Tibial nerve (tissue), 4 donors: ENCODE results near the gene SEMA3F. TPM values are rescaled to one million over a fixed set of nuclear protein-coding genes. Genes with fewer than 3 reads are reported as not detected.
"Not testable (repeated sequence)": the region's sequence is repeated elsewhere in the genome, so short reads cannot be mapped to it uniquely, and the experiment has no call there.

Source experiments
- DNase-seq, 2 donors: peaks; one replicate each; pipeline ENCODE4 v3.0.0-alpha.2; 2019; ENCODE audit warnings: low spot score in 2 of 2
- H3K27ac ChIP-seq, 4 donors: fragments of 200-600 bp; sonication (generic) in 3 of 4; one replicate each; pipeline ENCODE4 v1.5.1; 2017 to 2019; ENCODE audit warnings: mild to moderate bottlenecking in 1 of 4
- H3K27me3 ChIP-seq, 2 donors: fragments of 200-600 bp; sonication (generic) in 1 of 2; one replicate each; pipeline versions ENCODE4 v1.5.1 to v1.6.0; 2017 to 2019
- H3K36me3 ChIP-seq, 3 donors: fragments of 200-600 bp; sonication (generic); one replicate each; pipeline ENCODE4 v1.5.1; 2018 to 2019
- H3K4me1 ChIP-seq, 4 donors: fragments of 200-600 bp; sonication (generic) in 3 of 4; one replicate each; pipeline ENCODE4 v1.5.1; 2017 to 2019
- H3K4me3 ChIP-seq, 4 donors: fragments of 200-600 bp; sonication (generic) in 3 of 4; one replicate each; pipeline ENCODE4 v1.5.1; 2017 to 2019; ENCODE audit warnings: mild to moderate bottlenecking in 1 of 4, moderate library complexity in 1 of 4
- H3K9me3 ChIP-seq, 4 donors: fragments of 200-600 bp; sonication (generic) in 3 of 4; one replicate each; pipeline ENCODE4 v1.5.1; 2017 to 2019
- EP300 ChIP-seq, 2 donors: sonication (generic); formaldehyde crosslinking; IDR thresholded peaks; one replicate each; pipeline ENCODE4 v1.6.1; 2017; ENCODE audit warnings: antibody characterized with exemption in 2 of 2, mild to moderate bottlenecking in 1 of 2
- POLR2A ChIP-seq, 2 donors: fragments of 450-650 bp; IDR thresholded peaks; one replicate each; pipeline ENCODE4 v1.6.1; 2017; ENCODE audit warnings: antibody characterized with exemption in 2 of 2, mild to moderate bottlenecking in 2 of 2, moderate library complexity in 2 of 2
- WGBS, 2 donors: methylation state at CpG; one replicate each; pipeline ENCODE4 v1.1.5; 2018; 5-methylcytosine and 5-hydroxymethylcytosine counted together
- total RNA-seq, 4 donors: library from RNA; depleted of rRNA; stranded (reverse); fragments of >200 nt; gene quantifications; one replicate each; pipeline ENCODE4 v1.1.0, GENCODE V29; 2016
- TF ChIP-seq, protein P1 (sequence below), 5 experiments: fragments of 200-600 bp in 3 of 5; fragments of 450-650 bp in 2 of 5; sonication (generic) in 3 of 5; IDR thresholded peaks; one replicate each; pipeline ENCODE4 v1.5.1; 2016 to 2019; ENCODE audit warnings: antibody characterized with exemption in 5 of 5, mild to moderate bottlenecking in 3 of 5, moderate library complexity in 2 of 5

Gene SEMA3F
- total RNA-seq, 4 donors from 2014 or later = 14.4 to 58.5 (median 17.4) TPM

DNA sequence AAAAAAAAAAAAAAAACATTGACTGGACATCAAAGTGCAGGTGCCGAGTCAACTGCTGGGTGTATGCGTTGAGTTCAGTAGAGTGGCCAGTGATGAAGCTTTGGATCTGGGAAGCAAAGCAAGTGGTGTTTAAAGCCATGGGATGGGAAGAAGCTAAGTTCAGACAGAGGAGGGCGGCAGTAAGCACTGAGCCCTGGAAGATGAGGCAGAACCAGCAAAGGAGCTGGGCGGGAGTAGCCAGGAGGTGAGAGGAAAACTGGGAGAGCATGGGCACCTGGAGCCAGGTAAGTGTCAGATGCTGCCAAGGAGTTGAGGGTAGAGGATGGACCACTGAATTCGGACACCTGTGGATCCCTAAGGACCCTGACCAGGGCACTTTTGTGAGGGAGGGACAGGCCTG is 69.5 kb downstream of the SEMA3F start:
- Histone ChIP-seq H3K9me3 (no peaks in the 10 kb centered on the region), H3K27ac (no peak overlapping the region), H3K4me3 (no peak overlapping the region), H3K4me1 (peaks cover 0 to 35% (median 14%) of the 10 kb centered on the region in 4 donors), H3K27me3 (no peaks in the 10 kb centered on the region), H3K36me3 (no peaks in the 10 kb centered on the region)
- WGBS, 2 donors = 64 to 76% methylated on average over 5 of the region's 5 CpGs
- DNase-seq = no peak
- no peak for TF ChIP-seq POLR2A (IDR thresholded peaks at IDR 0.05)
- no peak for TF ChIP-seq EP300 (IDR thresholded peaks at IDR 0.05)
- TF ChIP-seq, protein P1, sequence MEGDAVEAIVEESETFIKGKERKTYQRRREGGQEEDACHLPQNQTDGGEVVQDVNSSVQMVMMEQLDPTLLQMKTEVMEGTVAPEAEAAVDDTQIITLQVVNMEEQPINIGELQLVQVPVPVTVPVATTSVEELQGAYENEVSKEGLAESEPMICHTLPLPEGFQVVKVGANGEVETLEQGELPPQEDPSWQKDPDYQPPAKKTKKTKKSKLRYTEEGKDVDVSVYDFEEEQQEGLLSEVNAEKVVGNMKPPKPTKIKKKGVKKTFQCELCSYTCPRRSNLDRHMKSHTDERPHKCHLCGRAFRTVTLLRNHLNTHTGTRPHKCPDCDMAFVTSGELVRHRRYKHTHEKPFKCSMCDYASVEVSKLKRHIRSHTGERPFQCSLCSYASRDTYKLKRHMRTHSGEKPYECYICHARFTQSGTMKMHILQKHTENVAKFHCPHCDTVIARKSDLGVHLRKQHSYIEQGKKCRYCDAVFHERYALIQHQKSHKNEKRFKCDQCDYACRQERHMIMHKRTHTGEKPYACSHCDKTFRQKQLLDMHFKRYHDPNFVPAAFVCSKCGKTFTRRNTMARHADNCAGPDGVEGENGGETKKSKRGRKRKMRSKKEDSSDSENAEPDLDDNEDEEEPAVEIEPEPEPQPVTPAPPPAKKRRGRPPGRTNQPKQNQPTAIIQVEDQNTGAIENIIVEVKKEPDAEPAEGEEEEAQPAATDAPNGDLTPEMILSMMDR (IDR thresholded peaks at IDR 0.05) = no peak

DNA sequence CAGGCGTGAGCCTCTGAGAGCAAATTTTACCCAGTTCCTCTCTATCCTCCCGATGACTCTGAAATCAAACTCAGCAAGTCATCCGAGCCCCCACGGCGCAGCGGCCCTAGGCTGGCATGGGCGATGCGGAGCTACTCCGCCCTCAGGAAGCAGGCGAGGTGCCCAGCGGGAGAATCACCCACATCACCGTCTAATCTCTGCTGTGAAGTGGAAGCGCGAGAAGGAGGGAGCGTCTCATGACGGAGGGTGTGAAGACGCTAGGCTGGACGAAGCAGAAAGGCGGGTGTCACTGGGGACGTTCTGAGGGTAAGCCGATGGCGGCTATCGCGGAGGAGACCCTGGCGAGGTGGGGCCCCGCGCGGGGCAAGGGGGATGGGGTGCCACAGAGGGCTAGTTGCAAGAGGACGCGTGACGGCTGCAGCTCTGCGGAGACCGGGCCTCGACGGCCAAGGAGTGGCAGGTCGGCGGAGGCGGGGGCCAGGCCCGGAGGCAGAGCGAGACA is 71.8 kb downstream of the SEMA3F start:
- H3K36me3 ChIP-seq = no peaks in the 10 kb centered on the region
- peak overlapping the region; percentile 49 to 79 (median 58) for H3K4me3 ChIP-seq
- peak overlapping the region; percentile 47 to 88 (median 70) for H3K27ac ChIP-seq
- no peaks in the 10 kb centered on the region for H3K27me3 ChIP-seq
- no peaks in the 10 kb centered on the region for H3K9me3 ChIP-seq
- H3K4me1 ChIP-seq = peaks cover 0 to 33% (median 14%) of the 10 kb centered on the region in 4 donors
- peak in 1 of 2 donors; percentile 51 for DNase-seq
- WGBS, 2 donors = 1 to 2% methylated on average over 20 to 24 of the region's 40 CpGs
- TF ChIP-seq EP300 (IDR thresholded peaks at IDR 0.05) = no peak
- TF ChIP-seq, protein P1 (IDR thresholded peaks at IDR 0.05) = no peak
- TF ChIP-seq POLR2A (IDR thresholded peaks at IDR 0.05) = no peak

DNA sequence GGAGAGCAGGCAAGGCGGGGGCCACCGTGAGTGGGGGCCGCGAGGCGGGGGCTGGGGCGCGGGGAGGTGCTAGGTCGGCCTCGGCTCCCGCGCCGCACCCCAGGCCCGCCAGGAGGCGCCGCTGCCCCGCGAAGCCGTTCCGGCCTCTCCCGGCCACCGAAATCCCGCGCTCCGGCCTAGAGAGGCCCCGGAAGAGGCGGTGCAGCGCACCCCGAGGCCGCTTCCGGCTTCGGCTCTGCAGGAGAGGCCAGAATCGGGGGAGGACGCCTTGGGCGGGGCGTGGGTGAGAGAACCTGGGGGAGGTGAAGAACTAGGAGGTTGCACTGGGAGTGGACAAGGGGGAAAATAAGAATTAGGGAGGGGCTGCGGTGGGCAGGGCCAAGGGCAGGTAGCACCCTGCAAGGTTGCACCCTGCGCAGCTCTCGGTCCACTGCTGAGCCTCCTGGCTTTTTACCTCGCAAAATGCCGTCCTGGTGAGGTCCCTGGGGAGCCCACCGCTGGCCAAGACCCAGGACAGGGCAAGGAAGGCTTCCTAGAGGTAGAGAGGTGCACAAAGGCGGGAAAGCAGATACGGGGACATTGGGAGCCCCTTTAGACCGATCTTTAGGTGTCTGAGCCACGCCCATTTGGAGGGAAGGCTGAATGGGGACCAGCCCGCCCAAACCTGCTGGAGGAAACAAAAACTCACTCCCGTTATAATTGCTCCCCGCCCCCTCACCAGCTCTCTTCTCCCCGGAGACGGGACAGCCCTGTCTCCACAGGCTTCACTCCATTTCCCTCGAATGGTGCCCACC is 72.5 kb downstream of the SEMA3F start:
- DNase-seq = peak; percentile 72 to 78
- H3K9me3 ChIP-seq = no peaks in the 10 kb centered on the region
- H3K4me3 ChIP-seq = peak overlapping the region; percentile 49 to 79 (median 58)
- 2 to 3% methylated on average over 25 to 43 of the region's 51 CpGs for WGBS, 2 donors
- peaks cover 0 to 33% (median 14%) of the 10 kb centered on the region in 4 donors for H3K4me1 ChIP-seq
- peak in 1 of 2 donors; percentile 46 for TF ChIP-seq POLR2A (IDR thresholded peaks at IDR 0.05)
- TF ChIP-seq, protein P1 (IDR thresholded peaks at IDR 0.05) = peak; percentile 90 to 99 (median 96)
- TF ChIP-seq EP300 (IDR thresholded peaks at IDR 0.05) = peak; percentile 67 to 81
- no peaks in the 10 kb centered on the region for H3K36me3 ChIP-seq
- H3K27ac ChIP-seq = peak overlapping the region; percentile 47 to 88 (median 70)
- no peaks in the 10 kb centered on the region for H3K27me3 ChIP-seq

DNA sequence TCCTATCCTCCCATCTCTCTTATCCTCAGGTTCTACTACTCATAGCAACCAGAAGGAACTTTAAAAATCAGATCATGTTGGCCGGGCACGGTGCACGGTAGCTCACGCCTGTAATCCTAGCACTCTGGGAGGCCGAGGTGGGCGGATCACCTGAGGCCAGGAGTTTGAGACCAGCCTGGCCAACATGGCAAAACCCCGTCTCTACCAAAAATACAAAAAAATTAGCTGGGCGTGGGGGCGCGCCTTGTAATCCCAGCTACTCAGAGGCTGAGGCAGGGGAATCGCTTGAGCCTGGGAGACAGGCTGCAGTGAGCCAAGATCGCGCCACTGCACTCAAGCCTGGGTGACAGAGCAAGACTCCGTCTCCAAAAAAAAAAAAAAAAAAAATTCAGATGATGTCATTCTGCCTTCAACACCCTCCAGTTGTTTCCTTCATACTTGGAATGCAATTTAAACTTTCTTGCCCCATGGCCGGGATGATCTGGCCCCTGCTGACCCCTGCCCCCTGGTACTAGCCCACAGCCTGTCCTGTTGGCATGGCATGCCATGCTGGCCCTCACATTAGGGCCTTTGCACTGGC is 73.2 kb downstream of the SEMA3F start:
- not testable (repeated sequence) for H3K36me3 ChIP-seq, H3K27me3 ChIP-seq, H3K9me3 ChIP-seq, DNase-seq
- 39 to 43% methylated on average over 15 of the region's 15 CpGs for WGBS, 2 donors
- peak overlapping the region in 3 of 4 donors; percentile 57 to 88 (median 82) for H3K27ac ChIP-seq
- peaks cover 0 to 33% (median 14%) of the 10 kb centered on the region in 4 donors for H3K4me1 ChIP-seq
- H3K4me3 ChIP-seq = peak overlapping the region in 3 of 4 donors; percentile 57 to 79 (median 59)

DNA sequence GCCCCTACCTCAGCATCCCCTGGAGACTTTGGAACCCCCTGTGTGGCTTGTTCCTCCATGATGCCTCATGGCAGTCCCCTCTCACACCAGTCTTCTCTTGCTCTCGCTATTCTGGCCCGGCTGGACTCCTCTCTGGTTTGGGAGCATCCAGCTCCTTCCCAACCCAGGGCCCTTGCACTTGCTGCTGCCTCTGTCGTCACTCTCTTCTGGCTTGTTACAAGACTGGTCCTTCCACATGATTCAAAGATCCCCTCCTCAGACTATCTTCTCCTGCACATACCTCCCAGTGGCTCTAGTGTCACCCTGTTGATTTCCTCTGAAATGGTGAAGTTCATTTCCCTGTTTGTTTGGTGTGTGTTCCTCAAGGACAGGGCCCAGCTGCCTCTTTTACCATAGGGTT is 74.4 kb downstream of the SEMA3F start:
- Histone ChIP-seq H3K27ac (peak overlapping the region in 2 of 4 donors; percentile 41 to 55), H3K4me3 (no peak overlapping the region), H3K9me3 (no peaks in the 10 kb centered on the region), H3K4me1 (peaks cover 0 to 35% (median 14%) of the 10 kb centered on the region in 4 donors), H3K27me3 (no peaks in the 10 kb centered on the region), H3K36me3 (no peaks in the 10 kb centered on the region)
- no peak for DNase-seq
- 91 to 93% methylated on average over 3 of the region's 3 CpGs for WGBS, 2 donors
- no peak for TF ChIP-seq POLR2A (IDR thresholded peaks at IDR 0.05)
- TF ChIP-seq, protein P1 (IDR thresholded peaks at IDR 0.05) = no peak
- TF ChIP-seq EP300 (IDR thresholded peaks at IDR 0.05) = no peak
